K562 (cell line): ENCODE data around the gene KAZN. TPM values are rescaled to one million over a fixed set of nuclear protein-coding genes. Genes with fewer than 3 reads are reported as not detected.

Experiments
- ATAC-seq: fragments of 200-7000 bp; cut with Tn5 transposase; 3 replicates; pipeline ENCODE4 v1.9.1; 2020; ENCODE audit warnings: moderate library complexity
- BruUV-seq: library from RNA; stranded (reverse); fragments of 400-500 nt; replicated peaks from 2 replicates; lab custom pipeline; 2021; lab: Mats Ljungman, UMichigan
- CTCF ChIA-PET: fragments of 300-600 bp; formaldehyde crosslinking; extraction: SDS; loops from one replicate; lab custom pipeline; 2021; ENCODE audit warnings: low intra/inter-chr PET ratio; lab: Yijun Ruan, JAX
- POLR2A ChIA-PET: fragments of 300-600, 350-650 bp; sonication (Branson Sonifier 250); formaldehyde crosslinking; extraction: SDS; loops from one replicate; lab custom pipeline; 2021; ENCODE audit warnings: antibody characterized with exemption, inconsistent platforms; lab: Yijun Ruan, JAX
- DNase-seq, 4 experiments: peaks; one replicate each; pipeline versions ENCODE4 v3.0.0 to v3.0.0-alpha.2; 2011 to 2018; ENCODE audit warnings: low spot score in 3 of 4, mixed read lengths in 3 of 4; ENCODE audit errors: extremely low read depth in 1 of 4
- FAIRE-seq: peaks from 2 replicates; lab custom pipeline; 2011; peaks lifted over from hg19 to GRCh38; lab: Jason Lieb, UNC
- H2AFZ ChIP-seq: 2 replicates; pipeline ENCODE4 v1.6.0; 2011; ENCODE audit warnings: low read depth, low read length, control low read depth, inconsistent platforms
- H3K27ac ChIP-seq: fragments of 200-600 bp; 3 replicates; pipeline ENCODE4 v1.8.0; 2011; ENCODE audit warnings: low read depth, mild to moderate bottlenecking, control low read depth, inconsistent platforms, low read length, moderate library complexity, mixed read lengths; ENCODE audit errors: extremely low read depth
- H3K27me3 ChIP-seq, 2 experiments: fragments of 300-600 bp in 1 of 2; 2 replicates in 1 of 2; 3 replicates in 1 of 2; pipeline versions ENCODE4 v1.6.0 to v1.8.0; 2011; ENCODE audit warnings: inconsistent platforms in 2 of 2, low read length in 2 of 2, mild to moderate bottlenecking in 1 of 2, mixed read lengths in 1 of 2, moderate library complexity in 1 of 2; ENCODE audit not compliant: control insufficient read depth in 2 of 2, insufficient read depth in 2 of 2
- H3K36me3 ChIP-seq: fragments of 300-600 bp; 3 replicates; pipeline ENCODE4 v1.8.0; 2011; ENCODE audit warnings: mild to moderate bottlenecking, low read length, inconsistent platforms; ENCODE audit not compliant: control insufficient read depth, insufficient read depth
- H3K4me1 ChIP-seq, 2 experiments: fragments of 200-600 bp in 1 of 2; replicated peaks in 1 of 2; 2 replicates in 1 of 2; 3 replicates in 1 of 2; pipeline versions ENCODE4 v1.5.1 to v1.8.0; 2011; ENCODE audit warnings: inconsistent platforms in 2 of 2, low read length in 2 of 2, mild to moderate bottlenecking in 1 of 2, mixed read lengths in 1 of 2, moderate library complexity in 1 of 2; ENCODE audit not compliant: control insufficient read depth in 2 of 2, insufficient read depth in 2 of 2
- H3K4me2 ChIP-seq: 2 replicates; pipeline ENCODE4 v1.6.1; 2011; ENCODE audit warnings: low read length, control low read depth, inconsistent platforms, mixed read lengths; ENCODE audit not compliant: insufficient read depth
- H3K4me3 ChIP-seq: fragments of 200-600 bp; sonication (generic), shearing (Covaris generic); 2 replicates; pipeline ENCODE4 v1.5.1; 2016; ENCODE audit warnings: control low read depth, inconsistent platforms
- H3K79me2 ChIP-seq: fragments of 200-600 bp; 3 replicates; pipeline ENCODE4 v1.8.0; 2011; ENCODE audit warnings: low read length, inconsistent platforms; ENCODE audit not compliant: control insufficient read depth, insufficient read depth
- H3K9ac ChIP-seq, 2 experiments: 2 replicates each; pipeline versions ENCODE4 v1.6.0 to v1.6.1; 2011; ENCODE audit warnings: low read depth in 2 of 2, low read length in 2 of 2, control low read depth in 1 of 2, inconsistent platforms in 1 of 2, mild to moderate bottlenecking in 1 of 2, mixed read lengths in 1 of 2; ENCODE audit not compliant: insufficient read depth in 1 of 2
- H3K9me1 ChIP-seq: one replicate; pipeline ENCODE4 v1.6.0; 2011; ENCODE audit warnings: inconsistent platforms, mild to moderate bottlenecking, low read length, moderate library complexity; ENCODE audit not compliant: control insufficient read depth, insufficient read depth
- H3K9me3 ChIP-seq: replicated peaks from 2 replicates; pipeline ENCODE4 v1.5.1; 2011; ENCODE audit warnings: low read depth, low read length, inconsistent platforms; ENCODE audit not compliant: control insufficient read depth, insufficient read depth
- H4K20me1 ChIP-seq: replicated peaks from 2 replicates; pipeline ENCODE4 v1.6.1; 2011; ENCODE audit warnings: low read length, inconsistent platforms, mixed read lengths; ENCODE audit not compliant: control insufficient read depth, insufficient read depth
- GABPB1 ChIP-seq: sonication (generic); formaldehyde crosslinking; IDR thresholded peaks from 2 replicates; pipeline ENCODE4 v1.8.0; 2022; ENCODE audit warnings: mild to moderate bottlenecking, missing genetic modification reagents
- NFXL1 ChIP-seq: fragments of 450-650 bp; formaldehyde crosslinking; IDR thresholded peaks from 2 replicates; pipeline ENCODE4 v1.4.0; 2021; ENCODE audit warnings: mild to moderate bottlenecking
- NR0B1 ChIP-seq: fragments of 450-650 bp; IDR thresholded peaks from one replicate; pipeline ENCODE4 v1.6.1; 2018; ENCODE audit warnings: mild to moderate bottlenecking, moderate library complexity; ENCODE audit not compliant: partially characterized antibody
- NR4A1 ChIP-seq, 2 experiments: fragments of 250-450 bp in 1 of 2; fragments of 450-650 bp in 1 of 2; sonication (Bioruptor Pico) in 1 of 2; IDR thresholded peaks; 2 replicates each; pipeline versions ENCODE4 v1.4.0 to v1.6.1; 2016 to 2020; ENCODE audit warnings: mild to moderate bottlenecking in 2 of 2, missing compliant biosample characterization in 1 of 2, missing genetic modification characterization in 1 of 2, moderate library complexity in 1 of 2
- TRIM28 ChIP-seq: fragments of 450-650 bp; IDR thresholded peaks from 2 replicates; pipeline ENCODE4 v1.6.1; 2017
- ZBTB1 ChIP-seq: sonication (generic); formaldehyde crosslinking; IDR thresholded peaks from 2 replicates; pipeline ENCODE4 v1.8.1; 2023; ENCODE audit warnings: missing genetic modification reagents, low read depth, mild to moderate bottlenecking, borderline replicate concordance
- ZNF407 ChIP-seq: fragments of 450-650 bp; IDR thresholded peaks from 2 replicates; pipeline ENCODE4 v1.6.1; 2016; ENCODE audit warnings: low read depth
- ZNF785 ChIP-seq: fragments of 250-450 bp; sonication (Bioruptor Pico); IDR thresholded peaks from 2 replicates; pipeline ENCODE4 v1.4.0; 2020; ENCODE audit warnings: mild to moderate bottlenecking
- WGBS: fragments of 100-300 bp; shearing (Covaris generic); methylation state at CpG from one replicate; pipeline ENCODE4 v1.1.6; 2016; ENCODE audit warnings: low coverage, mixed read lengths; ENCODE audit not compliant: insufficient coverage; ENCODE audit errors: missing lambda C conversion rate; 5-methylcytosine and 5-hydroxymethylcytosine counted together
- in situ Hi-C: fragments of 300-500 bp; cut with MboI; formaldehyde crosslinking; loops from 4 replicates; pipeline ENCODE4 v1.15.0; 2018; ENCODE audit warnings: inconsistent platforms, mixed read lengths
- intact Hi-C: fragments of 100-400 bp; cut with micrococcal nuclease; formaldehyde crosslinking; loops from 2 replicates; pipeline ENCODE4 v1.14.2; 2022
- polyA plus RNA-seq, 8 experiments: library from polyadenylated mRNA; depleted of rRNA in 4 of 8; stranded (reverse) in 5 of 8; unstranded in 3 of 8; fragments of >200 nt; fragmentation: Nextera tagmentation in 2 of 8; fragmentation: Illumina TruSeq in 1 of 8; extraction: Ambion mirVana in 2 of 8; extraction: Trizol in 1 of 8; gene quantifications; 2 replicates each; pipeline versions ENCODE4 v1.2.1 to v1.2.3, GENCODE V29; 2011 to 2014; ENCODE audit warnings: inconsistent platforms in 1 of 8, missing spikeins in 1 of 8
- total RNA-seq, 7 experiments: library from RNA; depleted of rRNA in 6 of 7; stranded (reverse); fragments of >200 nt in 6 of 7; fragmentation: Illumina TruSeq in 2 of 7; extraction: Trizol in 2 of 7; gene quantifications; 2 replicates each; pipeline versions ENCODE4 v1.2.1 to v1.2.3, GENCODE V29; 2011 to 2021; ENCODE audit warnings: low replicate concordance in 1 of 7
- TF ChIP-seq, protein P1 (sequence below), 3 experiments: fragments of 200-800 bp in 1 of 3; sonication (Bioruptor generic) in 1 of 3; sonication (generic) in 1 of 3; formaldehyde crosslinking in 1 of 3; IDR thresholded peaks; 2 replicates each; pipeline versions ENCODE4 v1.6.1 to v1.8.0; 2016 to 2022; ENCODE audit warnings: mild to moderate bottlenecking in 2 of 3, missing compliant biosample characterization in 2 of 3, missing genetic modification characterization in 2 of 3, missing genetic modification reagents in 1 of 3

The KAZN gene
- total and polyA plus RNA-seq, 9 of the 15 experiments (the other 6 are each of a cell fraction or from before 2014, with no cell fraction given), result 2.1 to 21.6 (median 5.4) TPM

DNA sequence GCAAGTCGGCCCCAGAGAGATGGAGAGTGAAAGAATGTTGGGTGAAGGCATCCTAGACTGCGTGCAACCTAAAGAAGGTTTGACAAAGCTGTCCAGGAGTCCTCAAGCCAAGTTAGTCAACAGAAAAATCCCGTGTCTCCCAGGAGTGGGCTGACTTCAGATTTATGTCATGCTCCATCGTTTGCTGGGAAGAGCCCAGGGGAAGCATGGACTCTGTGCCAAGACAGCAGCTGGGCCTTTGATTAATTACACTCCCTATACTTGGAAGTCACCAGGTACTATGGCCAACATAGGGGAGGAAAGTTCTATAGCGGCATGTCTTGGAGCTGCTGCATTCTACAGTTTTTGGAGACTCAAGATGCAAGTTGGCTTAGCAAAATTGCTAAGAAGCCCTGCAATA lies 247.4 kb downstream of the KAZN start:
- intact Hi-C loops, result no loop called here
- no peak for FAIRE-seq
- H3K79me2 ChIP-seq, result no peaks in the 10 kb centered on the region
- CTCF ChIA-PET, result no interaction called here
- H2AFZ ChIP-seq, result no peak overlapping the region
- 8% methylated on average over 5 of the region's 5 CpGs for WGBS
- in situ Hi-C loops, result no loop called here
- H3K9me3 ChIP-seq, result peaks cover 20% of the 10 kb centered on the region
- POLR2A ChIA-PET, result interaction anchor here (0.7 to 0.9 kb wide), 2 partner anchors 9 to 14 kb away, joined by 3 to 4 read pairs; no protein-coding TSS in a partner anchor
- H3K4me3 ChIP-seq, result no peak overlapping the region
- H3K9me1 ChIP-seq, result no peaks in the 10 kb centered on the region
- no peaks in the 10 kb centered on the region; a peak in 2 of 5 replicates for H3K27me3 ChIP-seq
- no peak overlapping the region for H3K4me2 ChIP-seq
- no peak overlapping the region for H3K27ac ChIP-seq
- H3K36me3 ChIP-seq, result no peaks in the 10 kb centered on the region
- ATAC-seq, result no peak
- no peak for DNase-seq
- no peak overlapping the region for H3K9ac ChIP-seq
- TF ChIP-seq ZNF785 (CRISPR knock-in tag) (no peak), ZBTB1 (CRISPR knock-in tag) (no peak), NR0B1 (no peak), GABPB1 (CRISPR knock-in tag) (no peak), TRIM28 (no peak), NR4A1 (CRISPR knock-in tag; IDR thresholded peaks at IDR 0.05) (no peak), NR4A1 (tag; IDR thresholded peaks at IDR 0.05) (no peak), ZNF407 (no peak), NFXL1 (CRISPR knock-in tag) (no peak)
- TF ChIP-seq, protein P1, sequence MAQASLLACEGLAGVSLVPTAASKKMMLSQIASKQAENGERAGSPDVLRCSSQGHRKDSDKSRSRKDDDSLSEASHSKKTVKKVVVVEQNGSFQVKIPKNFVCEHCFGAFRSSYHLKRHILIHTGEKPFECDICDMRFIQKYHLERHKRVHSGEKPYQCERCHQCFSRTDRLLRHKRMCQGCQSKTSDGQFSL (CRISPR knock-in tag; IDR thresholded peaks at IDR 0.05), result no peak
- TF ChIP-seq, protein P1 (tag; IDR thresholded peaks at IDR 0.05), result no peak
- H4K20me1 ChIP-seq, result no peaks in the 10 kb centered on the region
- H3K4me1 ChIP-seq, result peaks cover 0 to 6% of the 10 kb centered on the region in 2 experiments; a peak in 4 of 5 replicates
- BruUV-seq, result no TSS peak
